ENCODE results near the gene CARTPT. TPM values are rescaled to one million over a fixed set of nuclear protein-coding genes. Genes with fewer than 3 reads are reported as not detected.

Gene CARTPT
- total RNA-seq, 1 experiment from 2014 or later: not detected

- BruUV-seq (replicated peaks): no TSS peak
- Histone ChIP-seq H3K9ac (ENCODE audit: low read length) (no peak overlapping the region), H3K4me1 (ENCODE audit: control insufficient read depth in 1 of 2, insufficient read depth in 2 of 2, low read length in 2 of 2) (no peaks in the 10 kb centered on the region), H4K20me1 (ENCODE audit: insufficient read depth) (no peaks in the 10 kb centered on the region), H3K27ac (ENCODE audit: low read depth, low read length) (no peak overlapping the region), H3K9me3 (ENCODE audit: control insufficient read depth in 1 of 2, insufficient read depth in 1 of 2, low read depth in 1 of 2, low read length in 2 of 2) (no peaks in the 10 kb centered on the region), H2AFZ (ENCODE audit: low read depth, low read length, poor library complexity, severe bottlenecking) (no peak overlapping the region), H3K9me2 (ENCODE audit: insufficient read depth) (no peaks in the 10 kb centered on the region), H3K4me2 (ENCODE audit: low read length) (no peak overlapping the region), H3K79me2 (ENCODE audit: insufficient read depth, low read length) (no peaks in the 10 kb centered on the region), H3K36me3 (ENCODE audit: control insufficient read depth in 1 of 2, insufficient read depth in 2 of 2, low read length in 2 of 2) (no peaks in the 10 kb centered on the region), H3K4me3 (replicated peaks in 1 of 2; ENCODE audit: low read depth in 1 of 2, low read length in 2 of 2) (no peak overlapping the region), H3K27me3 (ENCODE audit: insufficient read depth, low read length) (0 out of 2 replicates have a peak, but pooled peaks cover 3% of the 10 kb centered on the region)
- DNase-seq (ENCODE audit: low read depth, low spot score): no peak
- ATAC-seq: no peak
- CTCF ChIA-PET: no interaction called here
- no peak for TF ChIP-seq SP1 (IDR thresholded peaks at IDR 0.05; ENCODE audit: low read depth)
- TF ChIP-seq ZNF274 (IDR thresholded peaks at IDR 0.05; ENCODE audit: low read depth, low read length): no peak
- TF ChIP-seq TCF7L2 (IDR thresholded peaks at IDR 0.05; ENCODE audit: borderline replicate concordance, extremely low read depth, insufficient read depth, insufficient read length): no peak
- TF ChIP-seq POLR2A (IDR thresholded peaks at IDR 0.05; ENCODE audit: borderline replicate concordance, extremely low read depth, insufficient read depth, insufficient read length): no peak
- TF ChIP-seq EGR1 (IDR thresholded peaks at IDR 0.05; ENCODE audit: low read depth): no peak
- no peak for TF ChIP-seq ZBTB33 (IDR thresholded peaks at IDR 0.05; ENCODE audit: extremely low read depth, insufficient replicate concordance, low read length)
- TF ChIP-seq ATF3 (IDR thresholded peaks at IDR 0.05): no peak
- TF ChIP-seq POLR2AphosphoS5 (IDR thresholded peaks at IDR 0.05; ENCODE audit: low read depth, low read length): no peak
- TF ChIP-seq JUND (IDR thresholded peaks at IDR 0.05): no peak
- TF ChIP-seq SRF (IDR thresholded peaks at IDR 0.05; ENCODE audit: low read depth): no peak
- TF ChIP-seq ELF1 (IDR thresholded peaks at IDR 0.05; ENCODE audit: borderline replicate concordance, low read depth): no peak
- TF ChIP-seq REST (IDR thresholded peaks at IDR 0.05; ENCODE audit: low read depth): no peak
- RAD21 ChIA-PET (ENCODE audit: low non-redundant PET in 1 of 2, low total read pairs in 2 of 2, uncharacterized antibody in 2 of 2, unreplicated experiment in 2 of 2): no interaction called here
- intact Hi-C loops (cut with micrococcal nuclease): no loop called here
- POLR2A ChIA-PET: no interaction called here
Measured at GRCh38 chr5:71684309-71684708, 34.8 kb upstream of the CARTPT start.

Data from HCT116 (cell line).